Left lung (tissue), 10 donors: Measurements from ENCODE around the gene C5orf46. TPM values are rescaled to one million over a fixed set of nuclear protein-coding genes. Genes with fewer than 3 reads are reported as not detected.

ENCODE experiments used
- ATAC-seq: fragments of 200-7000 bp; cut with Tn5 transposase; one replicate; pipeline ENCODE4 v1.9.1; 2020; ENCODE audit warnings: moderate library complexity
- DNase-seq, 4 donors: peaks; one replicate each; pipeline ENCODE4 v3.0.0-alpha.2; 2013 to 2020
- H3K27ac ChIP-seq, 2 donors: fragments of 200-600 bp; sonication (generic) in 1 of 2; one replicate each; pipeline versions ENCODE4 v1.5.0 to v1.8.0; 2020 to 2021
- H3K27me3 ChIP-seq, 2 donors: fragments of 200-600 bp; sonication (generic) in 1 of 2; one replicate each; pipeline versions ENCODE4 v1.5.0 to v1.8.0; 2020 to 2021
- H3K36me3 ChIP-seq, 2 donors: fragments of 200-600 bp; sonication (generic) in 1 of 2; one replicate each; pipeline versions ENCODE4 v1.5.0 to v1.8.0; 2020 to 2021
- H3K4me1 ChIP-seq, 2 donors: fragments of 200-600 bp; one replicate each; pipeline ENCODE4 v1.8.0; 2021
- H3K4me3 ChIP-seq, 2 donors: fragments of 200-600 bp; sonication (generic) in 1 of 2; one replicate each; pipeline versions ENCODE4 v1.5.0 to v1.8.0; 2020 to 2021; ENCODE audit warnings: mild to moderate bottlenecking in 1 of 2
- H3K9me3 ChIP-seq, 2 donors: fragments of 200-600 bp; sonication (generic) in 1 of 2; one replicate each; pipeline versions ENCODE4 v1.5.0 to v1.8.0; 2020 to 2021
- intact Hi-C, 2 donors: fragments of 100-400 bp; cut with DNase I; formaldehyde crosslinking; loops; one replicate each; pipeline versions ENCODE4 v1.11.2 to v1.14.2; 2022
- polyA plus RNA-seq, 6 donors: library from polyadenylated mRNA; unstranded; fragments of 120-200 nt; gene quantifications; one replicate each; pipeline ENCODE4 v1.2.1, GENCODE V29; 2013; ENCODE audit not compliant: insufficient read length in 6 of 6
- total RNA-seq, 2 donors: library from RNA; stranded (reverse); fragmentation: NEBNext Ultra II Directional; extraction: Animal tissue kit (Norgen Biotek cat#: 25700); gene quantifications; one replicate each; pipeline ENCODE4 v1.2.1, GENCODE V29; 2021
- TF ChIP-seq, protein P1 (sequence below), 2 donors: fragments of 200-600 bp; sonication (generic) in 1 of 2; IDR thresholded peaks; one replicate each; pipeline versions ENCODE4 v1.5.0 to v1.8.0; 2021; ENCODE audit warnings: antibody characterized with exemption in 2 of 2
- donor health status: DM: no; HTN: yes; CAD: no.
- donor health status: DM: no; HTN: no; CAD: no.

The C5orf46 gene
- total and polyA plus RNA-seq, 8 donors: 0.50 to 3.0 (median 1.3) TPM; not detected in 2

DNA sequence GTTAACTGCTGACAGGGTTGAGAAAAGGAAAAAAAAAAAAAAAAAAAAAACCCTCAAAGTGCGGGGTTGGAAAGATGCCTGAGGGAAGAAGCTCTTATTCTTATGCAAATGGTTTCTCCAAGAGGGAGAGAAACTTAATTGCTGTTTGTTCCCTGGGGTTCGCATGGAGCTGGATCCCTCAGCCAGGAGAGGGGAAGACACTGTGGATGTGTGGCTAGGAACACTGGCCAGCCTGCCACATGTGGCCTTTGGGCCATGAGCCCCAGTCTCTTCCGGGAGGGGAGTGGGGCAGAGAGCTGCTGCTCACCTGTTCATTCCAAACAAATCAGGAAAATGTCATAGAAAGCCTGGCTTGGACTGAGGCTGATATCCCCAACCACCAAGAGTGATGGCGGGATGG lies 37.2 kb downstream of the C5orf46 start:
- H3K4me3 ChIP-seq: no peak overlapping the region
- intact Hi-C loops: no loop called here
- TF ChIP-seq, protein P1, sequence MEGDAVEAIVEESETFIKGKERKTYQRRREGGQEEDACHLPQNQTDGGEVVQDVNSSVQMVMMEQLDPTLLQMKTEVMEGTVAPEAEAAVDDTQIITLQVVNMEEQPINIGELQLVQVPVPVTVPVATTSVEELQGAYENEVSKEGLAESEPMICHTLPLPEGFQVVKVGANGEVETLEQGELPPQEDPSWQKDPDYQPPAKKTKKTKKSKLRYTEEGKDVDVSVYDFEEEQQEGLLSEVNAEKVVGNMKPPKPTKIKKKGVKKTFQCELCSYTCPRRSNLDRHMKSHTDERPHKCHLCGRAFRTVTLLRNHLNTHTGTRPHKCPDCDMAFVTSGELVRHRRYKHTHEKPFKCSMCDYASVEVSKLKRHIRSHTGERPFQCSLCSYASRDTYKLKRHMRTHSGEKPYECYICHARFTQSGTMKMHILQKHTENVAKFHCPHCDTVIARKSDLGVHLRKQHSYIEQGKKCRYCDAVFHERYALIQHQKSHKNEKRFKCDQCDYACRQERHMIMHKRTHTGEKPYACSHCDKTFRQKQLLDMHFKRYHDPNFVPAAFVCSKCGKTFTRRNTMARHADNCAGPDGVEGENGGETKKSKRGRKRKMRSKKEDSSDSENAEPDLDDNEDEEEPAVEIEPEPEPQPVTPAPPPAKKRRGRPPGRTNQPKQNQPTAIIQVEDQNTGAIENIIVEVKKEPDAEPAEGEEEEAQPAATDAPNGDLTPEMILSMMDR (IDR thresholded peaks at IDR 0.05): no peak
- no peak overlapping the region for H3K27ac ChIP-seq
- no peaks in the 10 kb centered on the region for H3K27me3 ChIP-seq
- no peaks in the 10 kb centered on the region for H3K36me3 ChIP-seq
- no peak for ATAC-seq
- no peak for DNase-seq
- no peaks in the 10 kb centered on the region for H3K4me1 ChIP-seq
- H3K9me3 ChIP-seq: no peaks in the 10 kb centered on the region

DNA sequence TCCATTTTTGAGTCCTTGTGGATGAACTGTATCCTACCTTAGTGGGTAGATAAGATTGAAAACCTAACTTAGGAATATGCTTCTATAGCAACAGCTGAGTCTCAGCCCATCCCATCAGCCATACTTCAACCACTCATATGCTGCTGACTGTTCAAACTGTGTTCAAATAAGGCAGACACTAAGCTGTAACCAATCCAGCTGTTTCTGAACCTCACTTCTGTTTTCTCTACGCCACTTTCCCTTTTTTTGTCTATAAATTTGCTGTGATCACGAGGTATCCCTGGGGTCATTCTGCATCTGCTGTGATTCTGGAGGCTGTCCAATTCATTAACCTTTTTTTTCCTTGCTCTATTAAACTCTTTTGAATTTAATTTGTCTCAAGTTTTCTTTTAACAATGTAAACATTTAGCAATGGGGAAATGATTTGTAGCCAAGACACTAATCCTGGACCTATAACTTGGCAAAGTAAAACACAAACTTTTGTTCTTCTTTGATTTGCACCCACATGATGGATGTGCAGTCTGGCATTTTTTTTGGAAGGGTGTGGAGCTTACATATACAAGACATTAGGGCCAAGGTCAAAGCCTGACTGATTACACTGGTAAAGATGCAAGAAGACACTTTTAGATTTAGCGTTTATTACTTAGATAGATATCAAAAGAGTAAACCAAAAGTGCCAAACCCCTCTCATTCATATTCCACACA lies 42.7 kb downstream of the C5orf46 start:
- no peaks in the 10 kb centered on the region for H3K27me3 ChIP-seq
- intact Hi-C loops: no loop called here
- H3K4me1 ChIP-seq: no peaks in the 10 kb centered on the region
- peak in 2 of 4 donors; percentile 12 to 41 for DNase-seq
- H3K9me3 ChIP-seq: no peaks in the 10 kb centered on the region
- H3K27ac ChIP-seq: no peak overlapping the region
- TF ChIP-seq, protein P1 (IDR thresholded peaks at IDR 0.05): no peak
- no peaks in the 10 kb centered on the region for H3K36me3 ChIP-seq
- ATAC-seq: no peak
- H3K4me3 ChIP-seq: no peak overlapping the region

DNA sequence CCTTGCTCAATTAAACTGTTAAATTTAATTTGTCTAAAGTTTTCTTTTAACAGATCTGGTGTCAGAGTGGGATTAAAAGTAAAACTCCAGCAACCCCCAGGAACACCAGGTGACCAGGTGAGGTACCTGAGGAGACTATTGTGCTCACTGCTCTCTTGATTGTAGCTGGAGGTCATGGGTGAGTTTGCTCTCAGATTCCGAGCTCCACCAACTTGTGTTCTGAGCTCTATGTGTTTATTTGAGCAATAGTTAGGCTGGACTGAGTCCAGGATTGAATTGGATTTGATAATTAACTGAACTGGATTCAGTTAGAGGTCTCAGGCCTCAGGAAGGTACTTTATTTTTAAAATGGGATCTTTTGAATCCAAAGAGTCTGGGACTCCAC lies 45.7 kb downstream of the C5orf46 start:
- no peaks in the 10 kb centered on the region for H3K36me3 ChIP-seq
- H3K27ac ChIP-seq: no peak overlapping the region
- TF ChIP-seq, protein P1 (IDR thresholded peaks at IDR 0.05): no peak
- intact Hi-C loops: no loop called here
- H3K4me1 ChIP-seq: no peaks in the 10 kb centered on the region
- DNase-seq (no peak), ATAC-seq (no peak)
- no peak overlapping the region for H3K4me3 ChIP-seq
- no peaks in the 10 kb centered on the region for H3K27me3 ChIP-seq
- H3K9me3 ChIP-seq: no peaks in the 10 kb centered on the region

DNA sequence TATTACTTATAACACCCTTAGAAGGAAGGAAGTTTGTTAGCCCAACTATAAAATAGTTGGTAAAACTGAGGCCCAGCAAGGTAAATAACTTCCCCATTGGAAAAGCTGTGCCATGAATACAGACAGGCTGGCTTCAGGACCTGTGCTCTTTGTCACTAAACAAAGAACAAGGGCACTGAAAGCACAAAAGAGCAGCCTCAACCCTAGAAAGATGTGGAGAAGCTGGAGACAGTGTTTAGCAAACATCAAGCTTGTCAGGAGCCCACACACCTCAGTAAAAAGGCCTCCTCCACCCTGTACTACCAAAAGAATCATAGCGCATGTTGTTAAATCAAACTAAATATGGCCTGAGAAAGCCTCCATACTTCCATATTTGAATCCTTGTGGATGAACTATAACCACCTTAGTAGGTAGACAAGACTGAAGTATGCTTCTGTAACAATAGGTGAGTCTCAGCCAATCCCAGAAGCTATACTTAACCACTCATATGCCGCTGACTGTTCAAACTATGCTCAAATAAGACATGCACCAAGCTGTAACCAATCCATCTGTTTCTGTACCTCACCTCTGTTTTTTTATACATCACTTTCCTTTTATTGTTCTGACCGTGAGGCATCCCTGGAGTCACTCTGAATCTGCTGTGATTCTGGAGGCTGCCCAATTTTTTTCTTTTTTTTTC lies 46.2 kb downstream of the C5orf46 start:
- Histone ChIP-seq H3K27ac (no peak overlapping the region), H3K36me3 (no peaks in the 10 kb centered on the region), H3K4me1 (no peaks in the 10 kb centered on the region), H3K27me3 (no peaks in the 10 kb centered on the region), H3K4me3 (no peak overlapping the region), H3K9me3 (no peaks in the 10 kb centered on the region)
- no peak for DNase-seq
- intact Hi-C loops: no loop called here
- TF ChIP-seq, protein P1 (IDR thresholded peaks at IDR 0.05): no peak
- ATAC-seq: no peak

DNA sequence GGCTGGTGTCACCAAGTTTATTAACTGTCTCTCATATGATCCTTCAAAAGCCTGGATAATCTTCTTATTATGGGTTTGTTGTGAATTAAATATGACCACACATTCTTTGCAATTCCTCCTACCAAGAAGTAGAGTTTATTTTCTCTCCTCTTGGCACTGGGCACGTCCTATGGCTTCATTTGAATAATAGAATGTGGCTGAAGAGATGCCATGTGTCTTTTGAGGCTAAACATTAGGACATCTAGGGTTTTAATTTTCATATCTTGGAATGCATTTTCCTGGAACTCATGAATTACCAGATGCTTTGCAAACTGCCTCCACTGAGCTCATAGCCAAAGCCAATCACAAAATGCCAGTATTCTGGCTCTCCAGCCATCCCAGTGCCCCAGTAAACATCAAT lies 47.8 kb downstream of the C5orf46 start:
- ATAC-seq (no peak), DNase-seq (no peak)
- no peaks in the 10 kb centered on the region for H3K27me3 ChIP-seq
- no peaks in the 10 kb centered on the region for H3K36me3 ChIP-seq
- no peaks in the 10 kb centered on the region for H3K9me3 ChIP-seq
- intact Hi-C loops: no loop called here
- TF ChIP-seq, protein P1 (IDR thresholded peaks at IDR 0.05): no peak
- no peak overlapping the region for H3K4me3 ChIP-seq
- H3K4me1 ChIP-seq: no peaks in the 10 kb centered on the region
- H3K27ac ChIP-seq: no peak overlapping the region
